Measurements from ENCODE around the gene PPM1J.
A peak's percentile ranks its signal among the peaks of the same experiment; 100 is the strongest.

PPM1J gene, protein sequence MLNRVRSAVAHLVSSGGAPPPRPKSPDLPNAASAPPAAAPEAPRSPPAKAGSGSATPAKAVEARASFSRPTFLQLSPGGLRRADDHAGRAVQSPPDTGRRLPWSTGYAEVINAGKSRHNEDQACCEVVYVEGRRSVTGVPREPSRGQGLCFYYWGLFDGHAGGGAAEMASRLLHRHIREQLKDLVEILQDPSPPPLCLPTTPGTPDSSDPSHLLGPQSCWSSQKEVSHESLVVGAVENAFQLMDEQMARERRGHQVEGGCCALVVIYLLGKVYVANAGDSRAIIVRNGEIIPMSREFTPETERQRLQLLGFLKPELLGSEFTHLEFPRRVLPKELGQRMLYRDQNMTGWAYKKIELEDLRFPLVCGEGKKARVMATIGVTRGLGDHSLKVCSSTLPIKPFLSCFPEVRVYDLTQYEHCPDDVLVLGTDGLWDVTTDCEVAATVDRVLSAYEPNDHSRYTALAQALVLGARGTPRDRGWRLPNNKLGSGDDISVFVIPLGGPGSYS

DNA sequence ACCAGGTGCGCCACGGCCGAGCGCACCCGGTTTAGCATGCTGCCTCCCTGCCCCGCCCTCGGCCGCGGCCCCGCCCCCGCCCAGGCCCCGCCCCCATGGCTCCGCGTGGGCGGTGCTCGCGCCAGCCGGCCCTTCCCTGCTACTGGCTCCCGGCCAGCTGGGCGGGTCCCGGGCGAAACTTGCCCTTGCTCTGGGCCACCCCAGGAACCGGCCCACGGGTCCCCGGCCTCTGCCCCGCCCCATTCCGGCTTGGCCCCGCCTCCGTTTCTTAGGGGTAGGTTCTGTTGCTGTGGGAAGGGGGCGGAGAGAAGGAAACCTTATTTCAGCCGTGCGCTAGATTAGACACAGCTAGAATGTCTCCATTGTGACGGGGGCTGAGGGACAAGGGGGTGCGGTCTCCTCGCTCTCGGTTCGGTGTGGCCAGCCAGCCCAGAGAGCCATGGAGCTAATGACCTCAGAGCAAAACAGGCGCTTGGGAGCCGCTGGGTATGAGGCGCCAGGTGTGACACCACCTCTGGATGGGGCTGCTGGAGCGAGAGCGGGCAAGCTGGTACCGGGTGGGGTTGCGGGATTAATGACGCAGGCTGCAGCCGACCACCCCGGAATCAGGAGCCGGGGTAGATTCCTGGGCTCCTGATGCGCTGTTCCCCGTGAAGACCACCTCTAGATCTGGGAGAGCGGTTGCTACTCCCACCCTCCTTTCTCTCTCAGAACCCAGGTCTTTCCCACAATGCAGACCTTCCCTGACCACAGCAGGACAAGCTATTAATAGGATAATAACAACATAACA, at the start of gene PPM1J:
Gene PPM1J, minus strand, starts transcription at position 69 of the 790 bp plus-strand sequence. Its CDS starts 31 bp downstream, at position 38.
- Mint-ChIP-seq H3K36me3 (ENCODE audit: low read depth) (no peaks in the 10 kb centered on the region), H3K27ac (no peak within 1 kb of the TSS), H3K27me3 (peaks cover 28% of the 10 kb centered on the region), H3K4me3 (peak within 1 kb of the TSS; percentile 76), H3K4me1 (peaks cover 30% of the 10 kb centered on the region), H3K9me3 (no peaks in the 10 kb centered on the region)
- DNase-seq (peak; percentile 97), ATAC-seq (peak; percentile 78)

DNA sequence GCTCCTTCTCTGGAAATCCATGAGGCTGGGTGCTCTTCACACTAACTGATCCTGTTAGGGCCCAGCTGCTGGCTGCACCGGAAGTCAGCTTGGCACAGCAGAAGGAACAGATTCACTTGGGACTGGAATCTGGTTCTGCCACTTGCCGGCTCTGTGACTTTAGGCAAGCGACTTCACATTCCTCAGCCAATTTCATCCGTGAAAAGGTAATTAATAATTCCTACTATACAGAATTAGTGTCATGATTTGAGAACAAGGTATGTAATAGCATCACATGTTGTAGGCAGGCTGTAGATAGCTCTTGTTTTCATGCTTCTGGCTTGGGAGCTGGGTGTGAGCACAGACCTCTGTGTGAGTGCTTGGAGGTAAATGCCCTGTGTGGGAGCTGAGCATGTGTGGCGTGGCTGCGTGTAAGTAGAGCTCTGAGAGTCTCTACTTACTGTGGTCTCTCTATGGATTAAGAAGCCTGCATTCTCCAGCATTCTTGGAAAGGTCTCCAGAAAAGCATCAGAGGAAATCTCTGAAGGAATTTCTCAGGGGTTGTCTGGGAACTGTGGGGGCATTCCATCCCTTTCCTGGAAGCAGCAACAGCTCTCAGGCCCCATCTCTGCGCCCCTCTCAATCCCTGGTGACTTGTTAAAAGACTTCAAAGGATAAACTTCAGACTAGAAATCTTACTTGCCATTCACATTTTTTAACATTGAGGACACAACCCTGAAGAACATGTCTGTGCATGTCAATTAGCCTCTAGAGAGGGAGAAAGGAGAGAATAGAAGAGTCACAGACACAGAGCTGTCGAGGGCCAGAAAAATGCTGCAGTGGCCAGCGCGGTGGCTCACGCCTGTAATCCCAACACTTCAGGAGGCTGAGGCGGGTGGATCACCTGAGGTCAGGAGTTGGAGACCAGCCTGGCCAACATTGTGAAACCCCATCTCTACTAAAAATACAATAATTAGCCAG, 47.7 kb upstream of the PPM1J start:
- Mint-ChIP-seq H3K36me3 (ENCODE audit: low read depth) (no peaks in the 10 kb centered on the region), H3K27me3 (peaks cover 25% of the 10 kb centered on the region), H3K4me3 (no peak overlapping the region), H3K9me3 (no peaks in the 10 kb centered on the region), H3K4me1 (peaks cover 5% of the 10 kb centered on the region), H3K27ac (no peak overlapping the region)
- no peak for DNase-seq
- no peak for ATAC-seq

DNA sequence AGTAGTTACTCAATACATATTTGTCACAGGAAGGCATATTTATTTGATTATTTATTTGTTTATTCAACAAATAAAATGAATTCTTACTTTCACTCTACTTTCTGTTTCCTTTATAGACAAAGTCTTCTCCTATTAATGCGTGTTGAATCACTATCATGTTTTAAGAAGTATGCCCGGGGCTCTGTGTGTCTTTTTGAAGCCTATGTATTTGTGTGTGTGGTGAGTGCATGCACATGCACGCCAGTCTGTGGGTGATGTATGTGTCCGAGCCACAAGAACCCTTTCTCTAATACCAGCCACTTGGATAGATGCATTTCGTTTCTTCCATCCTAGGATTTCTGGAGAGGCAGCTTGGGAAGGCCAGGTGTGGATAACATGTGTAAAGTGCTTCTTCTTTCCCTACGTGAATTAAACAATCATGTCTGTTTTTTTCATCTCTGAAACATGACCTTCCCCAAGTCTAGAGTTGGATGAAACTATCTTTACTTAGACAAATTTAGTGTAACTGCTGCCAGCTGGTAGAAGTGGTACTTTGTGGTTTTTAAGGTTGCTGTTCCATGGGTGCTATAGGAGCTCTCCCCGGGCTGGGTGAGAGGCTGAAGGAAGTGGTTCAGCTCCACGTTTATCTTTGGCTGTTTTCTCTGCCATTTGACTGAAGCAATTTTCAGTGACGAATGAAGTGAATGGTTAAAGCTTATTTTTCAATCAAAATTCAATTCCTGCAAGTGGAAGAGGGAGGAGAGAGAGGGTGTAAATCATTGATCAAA, 46.8 kb upstream of the PPM1J start:
- H3K4me1 Mint-ChIP-seq: peaks cover 5% of the 10 kb centered on the region
- H3K27me3 Mint-ChIP-seq: peaks cover 30% of the 10 kb centered on the region
- no peak overlapping the region for H3K4me3 Mint-ChIP-seq
- no peak overlapping the region for H3K27ac Mint-ChIP-seq
- DNase-seq (no peak), ATAC-seq (no peak)
- H3K36me3 Mint-ChIP-seq (ENCODE audit: low read depth): no peaks in the 10 kb centered on the region
- no peaks in the 10 kb centered on the region for H3K9me3 Mint-ChIP-seq

DNA sequence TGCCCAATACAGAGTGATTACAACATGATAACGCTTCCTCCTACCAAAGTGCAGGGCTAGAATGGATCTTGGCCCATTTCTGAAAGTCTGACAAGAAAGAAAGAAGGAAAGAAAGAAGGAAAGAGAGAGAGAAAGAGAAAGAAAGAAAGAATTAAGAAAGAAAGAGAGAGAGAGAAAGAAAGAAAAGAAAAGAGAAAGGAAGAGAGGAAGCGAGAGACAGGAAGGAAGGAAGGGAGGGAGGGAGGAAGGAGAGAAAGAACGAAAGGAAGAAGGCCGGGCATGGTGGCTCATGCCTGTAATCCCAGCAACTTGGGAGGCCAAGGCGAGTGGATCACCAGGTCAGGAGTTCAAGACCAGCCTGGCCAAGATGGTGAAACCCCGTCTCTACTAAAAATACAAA, 44.1 kb upstream of the PPM1J start:
- ATAC-seq: no peak
- Mint-ChIP-seq H3K4me1 (peaks cover 5% of the 10 kb centered on the region), H3K9me3 (peaks cover 11% of the 10 kb centered on the region), H3K27me3 (peaks cover 37% of the 10 kb centered on the region), H3K27ac (no peak overlapping the region), H3K36me3 (ENCODE audit: low read depth) (no peaks in the 10 kb centered on the region), H3K4me3 (no peak overlapping the region)
- no peak for DNase-seq

DNA sequence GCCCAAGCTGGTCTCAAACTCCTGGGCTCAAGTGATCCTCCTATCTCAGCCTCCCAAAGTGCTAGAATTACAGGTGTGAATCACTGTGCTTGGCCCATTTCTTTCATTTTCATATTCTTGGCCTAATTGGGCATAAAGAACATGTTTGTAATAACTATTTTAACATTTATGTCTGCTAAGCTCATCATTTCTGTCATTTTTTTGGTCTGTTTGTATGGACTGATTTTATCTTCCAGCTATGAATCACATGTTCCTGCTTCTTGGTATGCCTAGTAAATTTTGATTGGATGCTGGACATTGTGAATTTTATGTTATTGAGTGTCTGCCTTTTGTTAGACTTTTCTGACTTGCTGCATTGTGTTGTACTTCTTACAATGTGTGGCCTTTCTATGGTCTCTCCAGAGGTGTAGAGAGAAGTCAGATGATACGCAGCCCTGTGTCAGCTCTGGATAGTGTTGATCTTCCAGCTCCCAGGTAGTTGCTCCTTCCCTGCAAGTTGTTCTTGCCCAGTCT, 39.0 kb upstream of the PPM1J start:
- ATAC-seq (no peak), DNase-seq (no peak)
- Mint-ChIP-seq H3K27me3 (peaks cover 42% of the 10 kb centered on the region), H3K27ac (no peak overlapping the region), H3K4me1 (no peaks in the 10 kb centered on the region), H3K36me3 (ENCODE audit: low read depth) (no peaks in the 10 kb centered on the region), H3K4me3 (no peak overlapping the region), H3K9me3 (peaks cover 16% of the 10 kb centered on the region)

DNA sequence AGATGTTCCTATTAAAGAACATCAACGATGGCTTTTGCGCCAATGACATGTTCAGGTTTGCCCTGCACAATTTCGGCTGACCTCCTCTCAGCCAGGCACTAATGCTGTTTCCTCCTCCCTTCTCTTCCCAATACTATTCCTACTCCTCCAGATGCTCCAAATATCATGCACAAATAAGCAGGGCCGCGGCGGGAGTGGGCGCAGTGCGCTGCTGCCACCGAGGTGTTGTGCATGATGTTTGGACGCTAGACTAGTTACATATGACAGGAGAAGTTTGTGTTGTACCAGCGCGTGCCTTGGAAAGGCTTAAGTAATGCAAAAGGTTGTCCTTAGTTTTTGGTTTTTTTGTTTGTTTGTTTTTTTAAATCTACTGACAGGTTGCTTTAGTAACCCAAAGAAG, 33.3 kb upstream of the PPM1J start:
- Mint-ChIP-seq H3K27ac (no peak overlapping the region), H3K36me3 (ENCODE audit: low read depth) (no peaks in the 10 kb centered on the region), H3K4me3 (no peak overlapping the region), H3K27me3 (peaks cover 42% of the 10 kb centered on the region), H3K9me3 (peaks cover 3% of the 10 kb centered on the region), H3K4me1 (peaks cover 4% of the 10 kb centered on the region)
- DNase-seq (no peak), ATAC-seq (no peak)

DNA sequence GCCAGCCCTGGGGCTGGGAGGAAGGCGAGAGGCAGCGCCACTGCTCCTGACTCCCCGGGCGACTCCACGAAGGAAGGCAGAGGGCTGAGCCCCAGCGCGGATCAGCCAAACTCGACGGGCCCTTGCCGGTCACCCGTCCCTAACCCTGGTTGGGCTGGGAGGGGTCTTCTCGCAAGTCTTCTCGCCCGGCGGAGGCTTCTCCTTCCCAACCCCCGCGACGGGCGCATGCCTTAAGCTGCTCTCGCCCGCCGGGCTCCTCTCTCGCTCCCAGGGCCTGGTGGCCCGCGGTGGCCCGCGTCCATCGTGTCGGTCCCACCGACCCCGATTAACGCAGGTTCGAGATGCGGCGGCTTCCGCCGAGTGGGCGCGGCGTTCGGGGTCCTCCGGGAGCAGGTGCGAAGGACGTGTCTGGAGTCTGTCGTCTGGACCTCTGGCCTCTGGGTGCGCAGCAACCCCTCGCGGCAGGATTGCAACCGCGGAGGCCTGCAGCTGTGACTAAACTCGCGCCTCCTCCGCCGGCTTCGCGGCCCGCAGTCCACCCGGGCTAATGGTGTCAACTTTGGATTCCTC, 29.0 kb upstream of the PPM1J start:
- peak; percentile 18 for DNase-seq
- H3K4me1 Mint-ChIP-seq: peaks cover 5% of the 10 kb centered on the region
- H3K9me3 Mint-ChIP-seq: no peaks in the 10 kb centered on the region
- H3K4me3 Mint-ChIP-seq: no peak overlapping the region
- ATAC-seq: peak; percentile 46
- no peak overlapping the region for H3K27ac Mint-ChIP-seq
- H3K36me3 Mint-ChIP-seq (ENCODE audit: low read depth): peaks cover 1% of the 10 kb centered on the region
- H3K27me3 Mint-ChIP-seq: peaks cover 68% of the 10 kb centered on the region

DNA sequence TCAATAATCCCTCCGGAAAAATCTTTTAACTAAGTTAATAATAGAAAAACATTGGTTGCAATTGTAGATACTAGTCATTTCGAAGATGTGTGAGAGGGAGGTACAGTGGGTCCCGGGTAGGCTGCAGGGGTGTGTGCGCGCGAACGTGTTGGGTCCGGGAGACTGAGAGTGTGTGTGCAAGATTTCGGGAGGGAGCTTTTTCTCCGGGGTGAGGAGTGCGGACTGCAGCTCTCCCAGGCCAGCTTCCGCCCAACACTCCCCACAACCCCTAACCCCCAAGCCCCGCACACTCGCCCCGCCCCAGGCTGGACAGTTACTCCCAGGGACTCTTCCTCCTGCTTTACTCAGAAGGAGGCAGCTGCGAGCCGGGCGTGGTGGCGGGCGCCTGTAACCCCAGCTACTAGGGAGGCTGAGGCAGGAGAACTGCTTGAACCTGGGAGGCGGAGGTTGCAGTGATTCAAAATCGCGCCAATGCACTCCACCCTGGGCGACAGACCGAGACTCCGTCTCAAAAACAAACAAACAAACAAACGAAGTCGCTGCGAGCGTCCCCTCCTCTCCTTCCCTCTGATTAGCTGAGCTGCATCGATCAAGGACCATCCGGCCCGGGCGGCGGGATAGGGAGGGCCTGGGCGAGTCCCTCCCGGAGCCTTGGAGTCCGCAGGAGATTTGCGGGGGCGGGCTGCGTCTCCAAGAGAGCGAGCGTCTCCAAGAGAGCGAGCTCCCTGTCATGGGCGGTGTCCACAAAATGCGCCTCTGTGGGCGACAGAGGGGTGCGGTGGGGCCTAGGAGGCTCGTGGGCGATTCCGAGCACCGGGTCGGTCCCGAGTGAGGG, 28.3 kb upstream of the PPM1J start:
- Mint-ChIP-seq H3K9me3 (no peaks in the 10 kb centered on the region), H3K27me3 (peaks cover 71% of the 10 kb centered on the region), H3K4me3 (no peak overlapping the region), H3K27ac (no peak overlapping the region), H3K4me1 (peaks cover 5% of the 10 kb centered on the region), H3K36me3 (ENCODE audit: low read depth) (peaks cover 1% of the 10 kb centered on the region)
- DNase-seq (no peak), ATAC-seq (no peak)

DNA sequence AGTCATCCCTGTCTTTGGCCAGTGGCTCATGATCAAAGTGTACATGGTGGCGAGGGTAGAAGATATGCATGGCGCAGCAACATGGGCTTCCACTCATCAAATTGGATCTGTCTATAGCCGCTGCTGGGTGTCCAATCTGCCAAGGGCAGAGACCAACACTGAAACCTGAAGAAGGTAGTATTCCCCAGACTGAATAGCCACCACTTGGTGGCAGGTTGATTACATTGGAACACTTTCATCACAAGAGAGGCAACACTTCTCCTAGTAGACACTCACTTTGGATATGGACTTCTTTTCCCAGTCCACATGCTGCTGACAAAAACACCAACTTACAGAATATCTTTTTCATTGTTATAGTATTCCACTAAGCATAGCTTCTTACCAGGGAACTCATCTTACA, 22.4 kb upstream of the PPM1J start:
- no peak for ATAC-seq
- Mint-ChIP-seq H3K27me3 (peaks cover 48% of the 10 kb centered on the region), H3K4me1 (peaks cover 31% of the 10 kb centered on the region), H3K36me3 (ENCODE audit: low read depth) (peaks cover 1% of the 10 kb centered on the region), H3K4me3 (no peak overlapping the region), H3K27ac (no peak overlapping the region), H3K9me3 (peaks cover 5% of the 10 kb centered on the region)
- no peak for DNase-seq

DNA sequence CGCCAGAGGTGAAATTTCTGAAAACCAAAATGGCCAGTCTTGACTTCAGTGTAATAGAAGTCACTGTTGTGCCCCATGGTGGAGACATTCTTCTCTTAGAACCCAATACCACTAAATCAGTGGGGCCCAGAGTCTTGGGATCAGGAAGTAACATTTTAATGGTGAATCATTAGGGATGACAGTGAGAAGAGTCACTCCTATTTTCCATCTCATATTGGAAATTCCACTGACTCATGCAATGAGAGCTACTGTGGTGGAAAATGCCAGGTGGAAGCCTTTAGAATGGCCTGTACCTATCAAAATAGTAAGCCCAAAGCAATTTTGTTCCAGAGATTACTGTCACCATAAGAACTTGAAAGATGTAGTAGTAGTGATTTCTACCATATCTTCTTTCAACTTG, 20.6 kb upstream of the PPM1J start:
- Mint-ChIP-seq H3K27ac (peak overlapping the region; percentile 65), H3K9me3 (peaks cover 5% of the 10 kb centered on the region), H3K4me1 (peaks cover 31% of the 10 kb centered on the region), H3K4me3 (no peak overlapping the region), H3K36me3 (ENCODE audit: low read depth) (peaks cover 1% of the 10 kb centered on the region), H3K27me3 (peaks cover 33% of the 10 kb centered on the region)
- no peak for DNase-seq
- peak; percentile 92 for ATAC-seq

DNA sequence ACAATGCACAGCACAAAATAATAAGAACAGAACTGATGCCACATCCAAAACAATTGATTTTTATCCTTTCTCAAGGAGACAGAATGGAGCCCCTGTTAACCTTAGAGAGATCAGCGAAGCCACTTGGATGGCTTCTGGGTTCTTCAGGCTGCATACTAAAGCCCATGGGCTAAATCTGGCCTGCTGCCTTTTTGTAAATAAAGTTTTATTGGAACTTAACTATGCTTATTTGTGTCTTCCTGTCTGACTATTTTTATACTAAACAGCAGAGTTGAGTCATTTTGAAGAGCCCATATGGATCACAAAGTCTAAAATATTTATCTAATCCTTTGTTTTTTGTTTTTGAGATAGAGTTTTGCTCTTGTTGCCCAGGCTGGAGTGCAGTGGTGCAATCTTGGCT, 16.3 kb upstream of the PPM1J start:
- Mint-ChIP-seq H3K27ac (no peak overlapping the region), H3K36me3 (ENCODE audit: low read depth) (no peaks in the 10 kb centered on the region), H3K4me3 (no peak overlapping the region), H3K4me1 (peaks cover 21% of the 10 kb centered on the region), H3K9me3 (peaks cover 5% of the 10 kb centered on the region), H3K27me3 (peaks cover 7% of the 10 kb centered on the region)
- DNase-seq: no peak
- ATAC-seq: no peak

DNA sequence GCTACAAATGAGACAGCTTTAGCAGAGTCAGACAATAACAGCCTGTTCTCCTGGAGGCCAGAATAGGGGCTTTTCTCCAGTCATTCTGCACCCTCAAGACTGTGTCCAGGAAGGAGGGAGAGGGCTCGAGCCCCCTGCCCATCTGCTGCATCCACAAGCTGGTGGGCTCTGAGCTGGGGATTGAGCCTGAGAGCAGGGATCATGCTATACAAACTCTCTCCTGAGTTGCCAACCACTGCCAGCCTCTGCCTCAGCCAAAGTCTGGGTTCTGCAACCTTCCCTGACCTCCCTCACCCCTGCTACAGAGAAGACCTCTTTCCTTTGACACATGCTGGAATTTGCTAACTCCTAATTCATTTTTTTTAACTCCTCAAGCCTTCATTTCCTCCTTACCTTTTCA, 14.8 kb upstream of the PPM1J start:
- H3K36me3 Mint-ChIP-seq (ENCODE audit: low read depth): no peaks in the 10 kb centered on the region
- no peak for DNase-seq
- ATAC-seq: no peak
- peaks cover 11% of the 10 kb centered on the region for H3K4me1 Mint-ChIP-seq
- no peak overlapping the region for H3K27ac Mint-ChIP-seq
- peaks cover 7% of the 10 kb centered on the region for H3K27me3 Mint-ChIP-seq
- H3K4me3 Mint-ChIP-seq: no peak overlapping the region
- H3K9me3 Mint-ChIP-seq: peaks cover 5% of the 10 kb centered on the region
